Activated CD4-positive, alpha-beta memory T cell treated with anti-CD3 and anti-CD28 coated beads, Interleukin-2, amount 10 ng/mL, durations not matched to agents 7 days and 5 days (primary cell): ENCODE data around the gene MYO3A. TPM values are rescaled to one million over a fixed set of nuclear protein-coding genes. Genes with fewer than 3 reads are reported as not detected.
"Not testable (repeated sequence)": the region's sequence is repeated elsewhere in the genome, so short reads cannot be mapped to it uniquely, and the experiment has no call there.

Source experiments
- CTCF ChIA-PET: fragments of 350-600 bp; sonication (Branson Sonifier 250); formaldehyde crosslinking; loops from one replicate; lab custom pipeline; 2021; ENCODE audit warnings: antibody characterized with exemption, inconsistent platforms; lab: Charles Lee
- POLR2A ChIA-PET: fragments of 350-600 bp; sonication (Branson Sonifier 250); formaldehyde crosslinking; loops from one replicate; lab custom pipeline; 2021; ENCODE audit warnings: antibody characterized with exemption; lab: Charles Lee
- DNase-seq: peaks from one replicate; pipeline ENCODE4 v3.0.0-alpha.2; 2020
- H3K27ac Mint-ChIP-seq: one replicate; pipeline ENCODE4 v1.8.0; 2021; ENCODE audit warnings: mild to moderate bottlenecking, mixed read lengths
- H3K27me3 Mint-ChIP-seq: one replicate; pipeline ENCODE4 v1.8.0; 2021; ENCODE audit warnings: mixed read lengths
- H3K36me3 Mint-ChIP-seq: one replicate; pipeline ENCODE4 v1.8.0; 2021; ENCODE audit warnings: low read depth, mixed read lengths
- H3K4me1 Mint-ChIP-seq: one replicate; pipeline ENCODE4 v1.8.0; 2021; ENCODE audit warnings: mixed read lengths
- H3K4me3 Mint-ChIP-seq: one replicate; pipeline ENCODE4 v1.8.0; 2021; ENCODE audit warnings: mild to moderate bottlenecking, mixed read lengths
- H3K9me3 Mint-ChIP-seq: one replicate; pipeline ENCODE4 v1.8.0; 2021; ENCODE audit warnings: mixed read lengths
- total RNA-seq, 2 experiments: library from RNA; stranded (reverse); gene quantifications; one replicate each; pipeline ENCODE4 v1.2.3, GENCODE V29; 2021

Gene MYO3A
- total RNA-seq, 2 experiments from 2014 or later = not detected

DNA sequence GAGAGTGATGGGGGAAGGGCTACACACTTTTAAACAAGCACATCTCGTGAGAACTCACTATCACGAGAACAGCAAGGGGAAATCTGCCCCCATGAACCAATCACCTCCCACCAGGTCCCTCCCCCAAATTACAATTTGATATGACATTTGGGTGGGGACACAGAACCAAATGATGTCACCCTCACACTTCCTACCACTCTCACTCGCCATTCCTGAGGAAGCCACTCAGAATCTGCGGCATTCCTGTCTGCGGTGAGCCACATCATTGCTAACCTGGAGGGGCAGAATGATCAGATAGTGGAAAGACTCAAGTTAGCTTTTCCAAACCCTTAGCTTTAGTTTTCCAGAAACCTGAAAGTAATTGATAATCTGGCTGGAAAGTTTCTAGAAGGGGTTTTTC is 66.9 kb downstream of the MYO3A start:
- Mint-ChIP-seq H3K9me3 (no peaks in the 10 kb centered on the region), H3K36me3 (no peaks in the 10 kb centered on the region), H3K4me3 (no peak overlapping the region), H3K27me3 (peaks cover 2% of the 10 kb centered on the region), H3K4me1 (no peaks in the 10 kb centered on the region), H3K27ac (no peak overlapping the region)
- CTCF ChIA-PET = no interaction called here
- DNase-seq = no peak
- POLR2A ChIA-PET = no interaction called here

DNA sequence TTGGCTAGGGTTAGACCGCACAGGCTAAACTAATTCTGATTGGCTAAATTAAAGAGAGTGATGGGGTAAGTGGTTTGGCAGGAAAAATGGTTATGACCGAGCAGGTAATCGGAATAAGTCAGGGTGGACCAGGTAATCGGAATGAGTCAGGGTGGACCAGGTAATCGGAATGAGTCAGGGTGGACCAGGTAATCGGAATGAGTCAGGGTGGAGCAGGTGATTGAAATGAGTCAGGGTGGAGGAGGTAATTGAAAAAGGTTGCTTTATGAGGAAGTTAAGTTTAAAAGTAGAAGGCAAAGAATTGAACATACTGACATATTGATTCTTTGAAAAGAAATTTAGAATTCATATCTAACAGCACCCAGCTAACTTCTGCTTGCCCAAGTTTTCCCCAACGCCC is 68.4 kb downstream of the MYO3A start:
- POLR2A ChIA-PET, H3K27me3 Mint-ChIP-seq, CTCF ChIA-PET, H3K9me3 Mint-ChIP-seq, H3K36me3 Mint-ChIP-seq, H3K4me3 Mint-ChIP-seq, DNase-seq, H3K27ac Mint-ChIP-seq, H3K4me1 Mint-ChIP-seq: not testable (repeated sequence)

DNA sequence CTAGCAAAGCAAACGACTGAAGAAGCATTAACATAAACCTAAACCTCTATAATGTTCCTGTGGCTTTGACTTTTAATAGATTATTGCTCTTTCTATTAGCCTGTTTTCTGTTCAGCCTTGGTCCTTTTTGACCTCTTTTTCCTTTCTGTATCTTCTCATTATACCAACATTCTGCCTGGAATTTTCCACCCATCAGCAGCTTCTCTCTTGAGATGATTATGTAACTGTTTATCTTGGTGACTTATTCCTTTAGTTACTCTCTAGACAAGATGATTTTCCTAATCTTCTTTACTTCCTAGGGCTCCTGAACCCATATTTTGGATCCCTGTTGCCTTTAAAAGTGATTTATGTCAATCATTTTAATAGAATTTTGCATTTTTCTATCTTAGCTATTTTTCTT is 81.1 kb downstream of the MYO3A start:
- no peaks in the 10 kb centered on the region for H3K4me1 Mint-ChIP-seq
- no peak overlapping the region for H3K27ac Mint-ChIP-seq
- no peak overlapping the region for H3K4me3 Mint-ChIP-seq

DNA sequence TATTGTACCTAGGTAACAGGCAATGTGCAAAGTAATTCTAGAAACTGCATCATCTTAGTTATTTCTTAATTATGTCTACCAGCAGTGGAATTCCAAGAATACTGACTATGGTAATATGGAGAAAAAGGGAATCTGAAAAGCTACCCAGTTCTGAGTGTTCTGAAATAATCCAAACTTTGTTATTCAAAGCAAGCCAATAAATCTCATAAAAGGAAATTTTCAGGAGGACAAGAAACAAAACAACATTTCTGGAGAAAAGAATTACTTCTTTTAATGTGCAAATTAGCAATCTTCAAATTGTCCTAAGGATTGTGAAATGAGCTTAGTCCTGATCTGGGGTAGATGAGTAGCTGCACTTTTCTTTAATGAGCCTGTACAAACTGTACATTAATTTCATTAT is 88.8 kb downstream of the MYO3A start:
- no peaks in the 10 kb centered on the region for H3K27me3 Mint-ChIP-seq
- CTCF ChIA-PET = no interaction called here
- no peaks in the 10 kb centered on the region for H3K9me3 Mint-ChIP-seq
- POLR2A ChIA-PET = no interaction called here
- H3K4me3 Mint-ChIP-seq = no peak overlapping the region
- H3K4me1 Mint-ChIP-seq = no peaks in the 10 kb centered on the region
- no peak for DNase-seq
- H3K36me3 Mint-ChIP-seq = no peaks in the 10 kb centered on the region
- no peak overlapping the region for H3K27ac Mint-ChIP-seq

More for the DNA sequence above, 81.1 kb downstream of the MYO3A start:
- Mint-ChIP-seq H3K27me3 (no peaks in the 10 kb centered on the region), H3K9me3 (no peaks in the 10 kb centered on the region), H3K36me3 (no peaks in the 10 kb centered on the region)
- ChIA-PET CTCF (no interaction called here), POLR2A (no interaction called here)
- no peak for DNase-seq

DNA sequence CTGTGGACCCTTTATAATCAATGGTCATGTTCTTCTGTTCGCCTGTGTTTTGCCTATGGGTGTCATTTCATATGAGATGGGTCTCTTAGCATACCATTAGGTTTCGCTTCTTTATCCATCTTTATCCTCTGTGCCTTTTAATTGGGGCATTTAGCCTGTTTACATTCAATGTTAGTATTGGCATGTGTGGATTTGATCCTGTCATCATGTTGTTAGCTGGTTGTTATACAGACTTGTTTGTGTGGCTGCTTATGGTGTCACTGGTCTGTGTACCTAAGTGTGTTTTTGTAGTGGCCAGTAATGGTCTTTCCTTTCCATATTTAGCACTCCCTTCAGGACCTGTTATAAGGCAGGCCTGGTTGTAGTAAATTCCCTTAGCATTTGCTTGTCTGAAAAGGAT is 90.3 kb downstream of the MYO3A start:
- no peaks in the 10 kb centered on the region for H3K4me1 Mint-ChIP-seq
- H3K9me3 Mint-ChIP-seq = no peaks in the 10 kb centered on the region
- CTCF ChIA-PET = no interaction called here
- H3K4me3 Mint-ChIP-seq = no peak overlapping the region
- no peaks in the 10 kb centered on the region for H3K27me3 Mint-ChIP-seq
- no peaks in the 10 kb centered on the region for H3K36me3 Mint-ChIP-seq
- no peak overlapping the region for H3K27ac Mint-ChIP-seq
- POLR2A ChIA-PET = interaction anchor here (0.6 kb wide), 1 partner anchor 198 kb away, joined by 5 read pairs; no protein-coding TSS in a partner anchor
- DNase-seq = no peak

DNA sequence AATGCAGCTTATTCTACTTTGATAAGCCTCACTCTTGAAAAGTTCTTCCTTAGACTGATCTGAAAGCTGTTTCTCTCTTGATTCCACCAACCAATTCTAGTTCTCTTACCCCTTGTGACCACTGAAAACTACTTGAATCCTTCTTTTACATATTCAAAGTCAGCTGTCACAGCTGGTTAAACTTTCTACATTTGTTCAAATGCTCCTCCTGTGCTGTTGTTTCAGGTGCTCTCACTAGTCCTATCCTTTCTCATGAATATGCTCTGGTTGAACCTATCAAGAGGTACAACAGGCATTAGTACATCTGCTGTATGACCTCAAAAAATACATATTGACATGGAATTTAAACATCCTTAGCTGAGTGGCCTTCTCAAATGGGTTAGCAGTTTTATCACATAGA is 91.5 kb downstream of the MYO3A start:
- Mint-ChIP-seq H3K4me3 (no peak overlapping the region), H3K36me3 (no peaks in the 10 kb centered on the region), H3K4me1 (no peaks in the 10 kb centered on the region), H3K27me3 (no peaks in the 10 kb centered on the region), H3K27ac (no peak overlapping the region), H3K9me3 (no peaks in the 10 kb centered on the region)
- DNase-seq = no peak
- CTCF ChIA-PET = no interaction called here
- POLR2A ChIA-PET = no interaction called here

DNA sequence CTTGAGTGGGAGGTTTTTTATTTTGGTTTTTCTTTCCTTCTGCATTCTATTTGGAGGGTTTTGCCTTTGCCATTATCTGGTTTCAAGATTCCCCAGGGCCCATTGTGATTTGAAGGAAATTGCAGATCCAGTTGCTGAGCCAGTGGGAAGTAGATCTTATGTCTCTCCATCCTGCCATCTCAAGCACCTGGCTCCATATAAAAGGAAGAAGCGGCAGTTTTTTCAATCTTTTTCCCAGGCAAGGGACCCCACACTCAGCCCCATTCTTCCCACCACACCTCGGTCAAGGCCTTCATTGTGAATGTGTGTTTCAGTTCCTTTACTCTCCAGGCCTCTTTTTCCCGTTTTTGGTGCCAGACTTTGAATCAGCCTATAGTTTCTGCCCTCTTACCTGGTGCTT is 95.8 kb downstream of the MYO3A start:
- POLR2A ChIA-PET = no interaction called here
- Mint-ChIP-seq H3K4me1 (no peaks in the 10 kb centered on the region), H3K27me3 (no peaks in the 10 kb centered on the region), H3K36me3 (no peaks in the 10 kb centered on the region), H3K9me3 (no peaks in the 10 kb centered on the region), H3K4me3 (no peak overlapping the region), H3K27ac (no peak overlapping the region)
- CTCF ChIA-PET = no interaction called here
- DNase-seq = no peak

DNA sequence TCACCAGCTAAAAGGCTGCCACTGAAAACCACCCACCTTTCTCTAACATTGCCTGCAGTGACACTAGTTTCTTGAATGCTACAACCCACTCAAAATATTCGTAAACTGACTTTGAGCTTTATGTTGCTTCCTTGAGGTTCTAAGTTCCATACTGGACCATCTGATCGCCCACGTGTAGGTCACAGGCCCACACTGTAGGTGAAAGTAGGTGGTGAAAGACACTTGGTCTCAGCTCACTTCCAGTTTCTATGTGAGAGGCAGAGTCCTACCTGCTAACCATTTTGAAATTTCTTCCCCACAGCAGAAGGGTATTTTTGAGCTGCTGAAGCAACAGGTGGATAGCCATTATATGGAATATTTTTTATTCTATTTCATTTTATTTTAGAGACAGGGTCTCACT is 97.3 kb downstream of the MYO3A start:
- ChIA-PET POLR2A (no interaction called here), CTCF (no interaction called here)
- no peaks in the 10 kb centered on the region for H3K27me3 Mint-ChIP-seq
- no peaks in the 10 kb centered on the region for H3K4me1 Mint-ChIP-seq
- no peaks in the 10 kb centered on the region for H3K36me3 Mint-ChIP-seq
- no peak for DNase-seq
- H3K27ac Mint-ChIP-seq = no peak overlapping the region
- H3K4me3 Mint-ChIP-seq = no peak overlapping the region
- H3K9me3 Mint-ChIP-seq = no peaks in the 10 kb centered on the region

DNA sequence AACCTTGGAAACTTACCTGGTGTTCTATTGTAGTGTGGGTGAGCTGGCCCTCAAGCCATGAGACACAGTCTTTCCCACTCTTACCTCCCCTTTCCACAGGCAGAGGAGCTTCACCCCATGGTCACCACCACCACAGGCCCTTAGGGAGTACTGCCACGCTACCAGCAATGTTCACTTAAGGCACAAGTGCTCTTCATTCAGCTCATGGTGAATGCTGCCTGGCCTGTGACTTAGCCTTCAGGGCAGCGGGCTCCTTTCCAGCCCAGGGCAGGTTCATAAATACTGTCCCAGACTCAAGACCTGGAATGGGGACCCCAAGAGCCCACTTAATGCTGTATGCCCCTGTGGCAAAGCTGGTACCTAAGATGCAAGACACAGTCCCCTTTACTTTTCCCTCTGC is 109.4 kb downstream of the MYO3A start:
- no peaks in the 10 kb centered on the region for H3K27me3 Mint-ChIP-seq
- H3K4me1 Mint-ChIP-seq = no peaks in the 10 kb centered on the region
- no peaks in the 10 kb centered on the region for H3K36me3 Mint-ChIP-seq
- no peak overlapping the region for H3K4me3 Mint-ChIP-seq
- DNase-seq = no peak
- POLR2A ChIA-PET = no interaction called here
- no peak overlapping the region for H3K27ac Mint-ChIP-seq
- peaks cover 3% of the 10 kb centered on the region for H3K9me3 Mint-ChIP-seq
- CTCF ChIA-PET = no interaction called here

DNA sequence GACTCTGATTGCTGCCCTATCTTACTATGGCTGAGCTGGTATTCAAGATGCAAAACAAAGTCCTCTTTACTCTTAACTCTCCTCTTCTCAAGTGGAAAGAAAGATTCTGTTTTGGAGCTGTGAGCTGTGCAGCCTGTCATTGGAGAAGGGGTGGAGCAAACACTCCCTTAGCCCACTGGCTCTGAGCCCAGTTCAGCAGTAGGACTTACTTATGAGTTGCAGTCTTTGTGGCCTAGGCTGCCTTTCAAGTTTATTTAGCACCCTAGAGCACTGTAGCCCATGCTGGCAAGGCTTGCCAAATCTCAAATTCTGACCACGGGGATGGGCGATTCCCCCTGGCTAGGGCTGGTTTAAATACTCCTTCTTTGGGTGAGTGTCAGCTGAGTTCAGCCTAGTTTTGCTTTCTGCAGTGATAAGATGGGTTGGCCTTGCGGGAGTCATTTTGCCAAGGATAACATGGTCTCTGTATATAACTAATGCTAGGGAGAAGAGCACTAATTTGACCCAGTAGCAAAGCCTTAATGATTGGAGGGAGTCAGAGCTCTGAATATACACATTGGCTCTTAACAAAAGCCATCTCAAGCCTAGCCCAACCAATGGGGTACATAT is 110.2 kb downstream of the MYO3A start:
- POLR2A ChIA-PET = no interaction called here
- Mint-ChIP-seq H3K4me1 (no peaks in the 10 kb centered on the region), H3K36me3 (no peaks in the 10 kb centered on the region), H3K9me3 (no peaks in the 10 kb centered on the region), H3K4me3 (no peak overlapping the region), H3K27me3 (no peaks in the 10 kb centered on the region), H3K27ac (no peak overlapping the region)
- CTCF ChIA-PET = no interaction called here
- no peak for DNase-seq

DNA sequence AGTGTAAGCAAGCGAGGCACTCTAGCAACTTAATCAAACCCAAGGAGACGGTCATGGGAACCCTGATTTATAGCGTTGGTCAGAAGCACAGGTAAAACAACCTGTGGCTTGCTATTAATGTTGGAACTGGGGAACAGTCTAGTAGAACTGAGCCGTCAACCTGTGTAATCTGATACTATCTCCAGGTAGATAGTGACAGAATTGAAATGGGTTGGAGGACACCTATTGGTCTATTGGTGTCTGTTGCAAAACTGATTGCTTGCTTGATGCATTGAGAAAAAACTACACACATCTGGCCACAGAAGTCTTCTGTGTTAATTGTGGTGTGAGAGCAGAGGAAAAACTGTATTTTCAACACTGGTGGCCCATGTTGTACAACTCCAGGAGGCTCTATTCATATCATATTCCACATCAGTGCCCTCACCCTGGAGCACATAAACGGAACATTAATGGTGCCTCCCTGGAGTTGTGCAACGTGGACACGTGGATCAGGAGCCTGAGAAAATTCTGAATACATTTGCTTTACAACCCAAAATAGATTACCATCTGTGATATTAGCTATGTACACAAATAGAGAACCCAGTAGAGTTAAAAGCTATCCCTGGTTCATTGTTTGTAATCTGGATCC is 112.2 kb downstream of the MYO3A start:
- Mint-ChIP-seq H3K9me3 (no peaks in the 10 kb centered on the region), H3K27me3 (no peaks in the 10 kb centered on the region), H3K4me1 (no peaks in the 10 kb centered on the region), H3K27ac (no peak overlapping the region), H3K36me3 (no peaks in the 10 kb centered on the region), H3K4me3 (no peak overlapping the region)
- CTCF ChIA-PET = no interaction called here
- POLR2A ChIA-PET = no interaction called here
- DNase-seq = no peak

DNA sequence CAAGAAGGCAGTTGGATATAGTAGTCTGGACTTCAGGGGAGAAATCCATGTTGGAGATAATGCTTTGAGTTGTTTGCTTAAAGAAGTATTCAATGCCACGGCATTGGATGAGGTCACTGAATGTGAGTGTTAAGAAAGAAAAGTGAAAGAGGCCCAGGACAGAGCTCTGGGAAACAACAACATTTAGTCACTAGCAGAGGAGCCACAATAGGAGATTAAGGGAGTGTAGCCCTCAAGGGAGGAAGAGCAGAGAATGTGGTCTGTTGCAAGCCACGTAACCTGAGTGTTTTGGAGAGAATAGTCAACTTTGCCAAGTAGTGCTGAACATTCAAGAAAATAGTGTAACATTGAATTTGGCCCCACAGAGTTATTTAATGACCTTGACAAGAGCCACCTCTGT is 114.7 kb downstream of the MYO3A start:
- POLR2A ChIA-PET = no interaction called here
- H3K4me1 Mint-ChIP-seq = no peaks in the 10 kb centered on the region
- no peak for DNase-seq

DNA sequence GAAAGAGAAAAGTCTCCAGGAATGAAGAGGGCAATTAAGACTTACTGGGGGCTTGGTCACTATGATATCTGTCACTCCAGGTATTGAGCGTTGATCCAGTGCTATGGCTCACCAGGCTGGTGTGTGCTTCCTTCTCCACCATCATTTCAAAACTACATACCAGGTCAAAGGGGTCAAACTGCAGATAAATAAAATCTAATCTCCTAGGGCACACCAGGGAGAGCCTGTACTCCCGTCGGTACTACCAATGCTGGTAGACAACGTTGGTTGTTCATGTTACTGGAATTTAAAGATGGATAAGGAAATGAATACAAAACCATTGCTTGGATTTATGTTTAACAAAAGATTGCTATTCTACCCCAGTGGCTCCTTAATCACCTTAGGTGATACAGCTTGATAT is 118.3 kb downstream of the MYO3A start:
- H3K9me3 Mint-ChIP-seq = peaks cover 2% of the 10 kb centered on the region
- no peak overlapping the region for H3K27ac Mint-ChIP-seq
- no peaks in the 10 kb centered on the region for H3K4me1 Mint-ChIP-seq
- H3K4me3 Mint-ChIP-seq = no peak overlapping the region
- no peak for DNase-seq
- ChIA-PET CTCF (no interaction called here), POLR2A (no interaction called here)
- no peaks in the 10 kb centered on the region for H3K27me3 Mint-ChIP-seq
- H3K36me3 Mint-ChIP-seq = no peaks in the 10 kb centered on the region

More for the DNA sequence above, 114.7 kb downstream of the MYO3A start:
- Mint-ChIP-seq H3K27ac (no peak overlapping the region), H3K9me3 (no peaks in the 10 kb centered on the region), H3K4me3 (no peak overlapping the region), H3K36me3 (no peaks in the 10 kb centered on the region), H3K27me3 (no peaks in the 10 kb centered on the region)
- CTCF ChIA-PET = no interaction called here

DNA sequence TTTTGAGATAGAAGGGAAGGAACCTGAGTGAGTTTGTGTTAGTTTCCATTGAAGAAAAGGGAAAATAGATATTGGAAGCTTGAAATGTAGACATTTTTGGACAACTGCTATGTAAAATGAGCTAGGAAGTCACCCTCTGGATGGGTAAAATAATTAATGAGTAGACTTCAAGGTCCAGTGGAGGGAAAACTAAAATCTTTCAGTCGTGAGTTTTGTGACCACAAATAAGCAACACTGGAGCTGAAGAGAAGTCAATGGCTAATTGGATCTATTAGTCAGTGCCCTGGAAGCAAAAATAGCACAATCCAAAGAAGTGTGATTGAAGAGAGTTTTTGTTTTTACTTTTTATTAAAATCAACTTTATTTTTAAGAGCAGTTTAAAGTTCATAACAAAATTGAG is 123.4 kb downstream of the MYO3A start:
- ChIA-PET POLR2A (no interaction called here), CTCF (no interaction called here)
- Mint-ChIP-seq H3K36me3 (no peaks in the 10 kb centered on the region), H3K27me3 (no peaks in the 10 kb centered on the region), H3K4me3 (no peak overlapping the region), H3K4me1 (no peaks in the 10 kb centered on the region), H3K27ac (no peak overlapping the region), H3K9me3 (peaks cover 2% of the 10 kb centered on the region)
- DNase-seq = no peak
